NCI-H2107 treated with DMSO at 0.1 percent for 48 hours (cell line): Measurements from ENCODE around the gene HNRNPH2.
A peak's percentile ranks its signal among the peaks of the same experiment; 100 is the strongest.

Experiments used
- DNase-seq: peaks from one replicate; lab custom pipeline; 2025; ENCODE audit not compliant: unreplicated experiment; lab: John Stamatoyannopoulos, UW

The HNRNPH2 gene

GRCh38 chrX:101395789-101396188 is 12.2 kb upstream of the HNRNPH2 start:
- no peak for DNase-seq

- DNase-seq = no peak
These were observed 10.2 kb upstream of the HNRNPH2 start for GRCh38 chrX:101397779-101398178.

GRCh38 chrX:101398694-101399093 is 9.3 kb upstream of the HNRNPH2 start:
- DNase-seq = no peak

- DNase-seq = no peak
These were observed 8.2 kb upstream of the HNRNPH2 start for GRCh38 chrX:101399825-101400224.

- DNase-seq = no peak
These were observed 765 bp upstream of the HNRNPH2 start for GRCh38 chrX:101407167-101407747.

- no peak for DNase-seq
These were observed 465 bp downstream of the HNRNPH2 start for GRCh38 chrX:101408532-101408841.

- DNase-seq = no peak
These were observed 1.0 kb downstream of the HNRNPH2 start for GRCh38 chrX:101409043-101409442.

- no peak for DNase-seq
These were observed 2.4 kb downstream of the HNRNPH2 start for GRCh38 chrX:101410461-101410860.

GRCh38 chrX:101411984-101412383 is 4.0 kb downstream of the HNRNPH2 start:
- no peak for DNase-seq

GRCh38 chrX:101415180-101416145 is 7.4 kb downstream of the HNRNPH2 start:
- peak; percentile 64 for DNase-seq

- no peak for DNase-seq
These were observed 8.7 kb downstream of the HNRNPH2 start for GRCh38 chrX:101416691-101417090.

GRCh38 chrX:101417190-101417589 is 9.2 kb downstream of the HNRNPH2 start:
- no peak for DNase-seq

- DNase-seq = peak; percentile 13
These were observed 10.2 kb downstream of the HNRNPH2 start for GRCh38 chrX:101417981-101418841.

GRCh38 chrX:101419489-101419888 is 11.5 kb downstream of the HNRNPH2 start:
- DNase-seq = no peak

GRCh38 chrX:101427954-101428353 is 19.9 kb downstream of the HNRNPH2 start:
- DNase-seq = no peak

- no peak for DNase-seq
These were observed 21.9 kb downstream of the HNRNPH2 start for GRCh38 chrX:101429934-101430333.

GRCh38 chrX:101430457-101431078 is 22.5 kb downstream of the HNRNPH2 start:
- no peak for DNase-seq

GRCh38 chrX:101442085-101442484 is 34.1 kb downstream of the HNRNPH2 start:
- no peak for DNase-seq

- DNase-seq = no peak
These were observed 41.3 kb downstream of the HNRNPH2 start for GRCh38 chrX:101449279-101449678.

GRCh38 chrX:101450085-101450484 is 42.1 kb downstream of the HNRNPH2 start:
- no peak for DNase-seq

- no peak for DNase-seq
These were observed 42.9 kb downstream of the HNRNPH2 start for GRCh38 chrX:101450961-101451360.
